Muscle layer of colon (tissue), 2 donors: ENCODE results near the gene ZNF784.

Experiments
- H3K27ac ChIP-seq: one replicate; pipeline ENCODE4 v1.7.0; 2013; ENCODE audit warnings: low read depth, mild to moderate bottlenecking, low read length, moderate library complexity
- H3K27me3 ChIP-seq, 2 donors: one replicate each; pipeline ENCODE4 v1.7.0; 2013; ENCODE audit warnings: low read length in 2 of 2, mild to moderate bottlenecking in 2 of 2; ENCODE audit not compliant: insufficient read depth in 2 of 2, control insufficient read depth in 1 of 2
- H3K36me3 ChIP-seq: one replicate; pipeline ENCODE4 v1.7.0; 2013; ENCODE audit warnings: mild to moderate bottlenecking, low read length; ENCODE audit not compliant: insufficient read depth
- H3K4me1 ChIP-seq: one replicate; pipeline ENCODE4 v1.7.0; 2013; ENCODE audit warnings: mild to moderate bottlenecking, low read length; ENCODE audit not compliant: insufficient read depth
- H3K4me3 ChIP-seq, 2 donors: one replicate each; pipeline ENCODE4 v1.7.0; 2013; ENCODE audit warnings: low read length in 2 of 2, low read depth in 1 of 2, mild to moderate bottlenecking in 1 of 2, moderate library complexity in 1 of 2
- H3K9ac ChIP-seq: one replicate; pipeline ENCODE4 v1.7.0; 2013; ENCODE audit warnings: low read length
- H3K9me3 ChIP-seq: one replicate; pipeline ENCODE4 v1.7.0; 2013; ENCODE audit warnings: mild to moderate bottlenecking, low read length
- donor health status: abdominal sarcoma.
- donor health status: Adenocarcinoma of cecum.

ZNF784 gene, protein sequence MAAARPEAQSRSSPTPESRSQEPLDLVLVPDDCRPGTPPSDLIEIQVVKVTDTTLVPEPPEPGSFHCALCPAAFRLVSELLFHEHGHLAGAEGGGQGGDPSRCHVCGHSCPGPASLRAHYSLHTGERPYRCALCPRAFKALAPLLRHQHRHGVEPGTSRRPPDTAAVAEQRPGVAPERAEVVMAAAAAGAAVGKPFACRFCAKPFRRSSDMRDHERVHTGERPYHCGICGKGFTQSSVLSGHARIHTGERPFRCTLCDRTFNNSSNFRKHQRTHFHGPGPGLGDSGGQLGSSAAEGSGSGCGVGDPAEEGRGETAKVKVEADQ

DNA sequence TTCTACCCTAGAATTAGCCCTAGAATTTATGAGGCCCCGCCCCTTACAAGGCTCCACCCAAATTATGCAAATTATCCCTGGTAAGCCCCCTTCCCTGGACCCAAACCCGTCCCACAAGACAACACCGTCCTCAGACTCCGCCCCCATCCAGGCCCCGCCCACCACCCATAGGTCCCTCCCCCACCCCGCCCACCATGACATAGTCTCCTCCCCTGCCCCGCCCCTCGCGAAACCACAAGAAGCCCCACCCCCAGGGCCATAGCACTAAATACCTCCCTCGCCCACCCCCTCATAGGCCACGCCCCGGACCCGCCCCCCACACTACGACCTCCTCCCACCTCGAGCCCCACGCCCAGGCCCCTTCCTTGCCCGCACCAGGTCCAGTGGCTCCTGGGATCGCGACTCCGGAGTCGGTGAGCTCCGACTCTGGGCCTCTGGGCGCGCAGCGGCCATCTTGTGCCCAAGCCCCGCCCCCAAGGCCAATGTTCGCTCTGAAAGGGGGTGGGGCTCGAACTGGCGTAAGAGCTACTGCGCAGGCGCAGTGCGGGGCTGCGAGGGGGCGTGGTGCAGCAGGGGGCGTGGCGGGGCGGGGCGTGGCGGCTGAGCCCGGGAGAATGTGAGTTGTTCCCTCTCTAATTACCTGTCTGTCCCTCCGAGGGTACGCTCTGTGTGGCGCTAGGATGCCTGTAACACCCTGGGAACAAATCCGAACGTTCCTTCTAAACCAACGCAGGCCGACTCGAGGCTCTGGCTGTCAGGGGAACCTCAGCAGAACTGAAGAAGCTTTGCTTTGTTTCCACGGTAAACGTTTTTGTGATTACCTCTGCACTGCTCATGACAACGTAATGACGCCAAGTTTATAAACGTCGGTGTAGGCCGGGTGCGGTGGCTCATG, at the start of gene ZNF784:
Gene ZNF784, minus strand, starts transcription at position 458 of the 895 bp plus-strand sequence. Its CDS starts 5 bp downstream, at position 453.
- no peak within 1 kb of the TSS for H3K9ac ChIP-seq
- no peaks in the 10 kb centered on the region for H3K9me3 ChIP-seq
- peak within 1 kb of the TSS; percentile 55 for H3K27ac ChIP-seq
- peak within 1 kb of the TSS; percentile 62 to 77 for H3K4me3 ChIP-seq
- no peaks in the 10 kb centered on the region for H3K36me3 ChIP-seq
- H3K27me3 ChIP-seq: no peaks in the 10 kb centered on the region
- peaks cover 7% of the 10 kb centered on the region for H3K4me1 ChIP-seq

DNA sequence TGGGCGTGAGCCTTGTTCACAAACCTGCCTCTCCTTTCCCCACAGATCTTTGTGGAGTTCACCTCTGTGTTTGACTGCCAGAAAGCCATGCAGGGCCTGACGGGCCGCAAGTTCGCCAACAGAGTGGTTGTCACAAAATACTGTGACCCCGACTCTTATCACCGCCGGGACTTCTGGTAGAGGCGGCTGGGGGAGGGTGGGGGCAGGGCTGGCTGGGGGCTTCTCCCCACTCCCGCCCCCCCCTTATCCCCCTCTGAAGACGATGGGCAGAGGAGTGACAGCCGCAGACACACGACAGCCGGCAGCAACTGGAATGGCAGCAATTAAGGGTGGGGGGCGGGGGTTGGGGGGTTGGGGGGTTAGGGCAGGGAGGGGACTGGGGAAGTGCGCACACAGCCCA, 49.5 kb upstream of the ZNF784 start:
- H3K9ac ChIP-seq: no peak overlapping the region
- peaks cover 39% of the 10 kb centered on the region for H3K36me3 ChIP-seq
- no peak overlapping the region for H3K27ac ChIP-seq
- H3K4me3 ChIP-seq: no peak overlapping the region
- H3K4me1 ChIP-seq: peaks cover 28% of the 10 kb centered on the region
- H3K9me3 ChIP-seq: no peaks in the 10 kb centered on the region
- H3K27me3 ChIP-seq: no peaks in the 10 kb centered on the region

DNA sequence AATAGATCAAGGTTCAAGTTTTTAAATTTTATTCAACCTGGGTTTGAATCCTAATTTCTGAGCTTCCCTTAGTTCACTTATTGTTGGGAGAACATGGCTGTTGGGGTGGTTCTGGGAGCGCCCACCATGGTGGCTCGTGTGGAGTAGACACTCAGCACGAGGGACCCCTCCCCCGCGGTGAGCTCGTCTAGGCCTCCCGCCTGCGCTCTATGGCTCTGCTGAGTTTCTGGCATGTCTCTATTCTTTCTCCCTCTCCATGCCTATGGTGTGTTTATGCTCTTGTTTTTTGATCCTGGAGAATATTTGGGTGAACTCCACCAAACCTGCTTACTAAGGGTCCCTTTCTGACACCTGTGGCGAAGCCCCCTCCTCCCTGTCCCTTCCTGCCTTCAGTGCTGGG, 49.1 kb upstream of the ZNF784 start:
- Histone ChIP-seq H3K27me3 (no peaks in the 10 kb centered on the region), H3K9me3 (no peaks in the 10 kb centered on the region), H3K4me3 (no peak overlapping the region), H3K9ac (no peak overlapping the region), H3K27ac (no peak overlapping the region), H3K36me3 (peaks cover 39% of the 10 kb centered on the region), H3K4me1 (peaks cover 28% of the 10 kb centered on the region)

DNA sequence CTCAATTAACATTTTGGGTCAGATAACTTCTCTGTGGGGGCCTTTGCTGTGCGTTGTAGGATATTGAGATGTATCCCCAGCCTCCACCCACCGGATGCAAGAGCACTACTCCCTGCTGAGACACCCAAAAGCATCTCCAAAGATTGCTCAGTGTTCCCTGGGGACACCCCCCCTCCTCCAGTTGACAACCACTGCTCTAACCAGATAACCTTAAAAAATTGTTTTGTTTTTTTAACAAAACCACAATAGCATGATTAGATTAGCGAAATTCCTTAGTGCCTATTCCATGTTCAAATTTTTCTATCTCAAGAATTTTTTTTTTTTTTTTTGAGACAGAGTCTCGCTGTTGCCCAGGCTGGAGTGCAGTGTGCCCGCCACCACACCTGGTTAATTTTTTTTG, 48.1 kb upstream of the ZNF784 start:
- Histone ChIP-seq H3K4me1 (peaks cover 22% of the 10 kb centered on the region), H3K27me3 (no peaks in the 10 kb centered on the region), H3K36me3 (peaks cover 46% of the 10 kb centered on the region)

DNA sequence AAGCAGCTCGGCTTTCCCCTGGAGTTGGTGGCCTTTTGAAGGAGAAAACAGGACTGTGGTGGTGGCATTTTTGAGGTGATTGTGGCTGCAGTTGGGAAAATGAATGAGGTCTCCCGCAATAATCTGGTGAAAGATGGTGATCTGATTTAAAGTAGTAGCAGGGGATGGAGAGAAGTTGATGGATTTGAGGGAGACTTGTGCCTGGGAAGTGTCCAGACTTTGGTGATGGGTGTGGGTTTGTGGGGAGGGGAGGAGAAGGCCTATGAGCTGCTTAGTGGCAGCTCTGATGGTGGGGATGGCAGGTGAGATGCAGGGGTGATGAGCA, 46.6 kb upstream of the ZNF784 start:
- Histone ChIP-seq H3K4me1 (peaks cover 8% of the 10 kb centered on the region), H3K27me3 (no peaks in the 10 kb centered on the region), H3K9ac (no peak overlapping the region), H3K27ac (no peak overlapping the region), H3K4me3 (no peak overlapping the region), H3K9me3 (no peaks in the 10 kb centered on the region), H3K36me3 (peaks cover 55% of the 10 kb centered on the region)

More for the DNA sequence above, 48.1 kb upstream of the ZNF784 start:
- Histone ChIP-seq H3K9ac (no peak overlapping the region), H3K27ac (no peak overlapping the region), H3K9me3 (no peaks in the 10 kb centered on the region), H3K4me3 (no peak overlapping the region)

DNA sequence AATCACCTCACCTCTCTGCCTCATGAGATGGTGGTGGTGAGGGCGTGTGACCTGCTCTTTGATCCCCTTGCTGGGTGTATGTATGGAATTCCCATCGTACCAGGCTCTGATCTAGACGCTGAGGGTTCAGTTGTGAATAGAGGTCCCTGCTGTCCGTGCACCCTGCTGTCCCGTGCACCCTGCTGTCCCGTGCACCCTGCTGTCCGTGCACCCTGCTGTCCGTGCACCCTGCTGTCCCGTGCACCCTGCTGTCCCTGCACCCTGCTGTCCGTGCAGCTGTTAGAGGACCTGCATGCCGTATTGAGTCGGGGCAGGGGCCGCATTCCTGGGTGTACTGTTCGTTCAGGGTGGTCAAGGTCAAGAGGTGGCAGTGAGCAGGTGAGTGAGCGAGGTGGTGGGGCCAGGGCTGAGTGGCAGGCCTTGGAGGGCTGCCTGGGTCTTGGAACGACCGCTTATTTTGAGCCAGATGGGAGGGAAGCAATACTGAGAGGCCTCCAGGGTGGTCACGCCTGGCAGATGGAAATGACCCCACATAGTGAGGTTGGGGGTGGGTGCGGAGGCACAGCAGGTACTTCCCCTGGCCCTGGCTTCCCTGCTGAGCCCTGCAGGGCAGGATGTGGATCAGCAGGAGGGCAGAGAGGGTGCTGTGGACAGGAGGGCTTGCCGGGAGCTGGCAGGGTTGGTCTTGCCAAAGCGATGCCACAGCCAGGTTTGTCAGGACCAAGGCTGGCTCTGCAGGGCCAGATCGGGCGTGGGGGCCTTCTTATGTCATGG, 46.1 kb upstream of the ZNF784 start:
- no peak overlapping the region for H3K27ac ChIP-seq
- H3K4me3 ChIP-seq: no peak overlapping the region
- no peaks in the 10 kb centered on the region for H3K27me3 ChIP-seq
- H3K9me3 ChIP-seq: no peaks in the 10 kb centered on the region
- H3K9ac ChIP-seq: no peak overlapping the region
- H3K4me1 ChIP-seq: peaks cover 3% of the 10 kb centered on the region
- H3K36me3 ChIP-seq: peaks cover 61% of the 10 kb centered on the region

DNA sequence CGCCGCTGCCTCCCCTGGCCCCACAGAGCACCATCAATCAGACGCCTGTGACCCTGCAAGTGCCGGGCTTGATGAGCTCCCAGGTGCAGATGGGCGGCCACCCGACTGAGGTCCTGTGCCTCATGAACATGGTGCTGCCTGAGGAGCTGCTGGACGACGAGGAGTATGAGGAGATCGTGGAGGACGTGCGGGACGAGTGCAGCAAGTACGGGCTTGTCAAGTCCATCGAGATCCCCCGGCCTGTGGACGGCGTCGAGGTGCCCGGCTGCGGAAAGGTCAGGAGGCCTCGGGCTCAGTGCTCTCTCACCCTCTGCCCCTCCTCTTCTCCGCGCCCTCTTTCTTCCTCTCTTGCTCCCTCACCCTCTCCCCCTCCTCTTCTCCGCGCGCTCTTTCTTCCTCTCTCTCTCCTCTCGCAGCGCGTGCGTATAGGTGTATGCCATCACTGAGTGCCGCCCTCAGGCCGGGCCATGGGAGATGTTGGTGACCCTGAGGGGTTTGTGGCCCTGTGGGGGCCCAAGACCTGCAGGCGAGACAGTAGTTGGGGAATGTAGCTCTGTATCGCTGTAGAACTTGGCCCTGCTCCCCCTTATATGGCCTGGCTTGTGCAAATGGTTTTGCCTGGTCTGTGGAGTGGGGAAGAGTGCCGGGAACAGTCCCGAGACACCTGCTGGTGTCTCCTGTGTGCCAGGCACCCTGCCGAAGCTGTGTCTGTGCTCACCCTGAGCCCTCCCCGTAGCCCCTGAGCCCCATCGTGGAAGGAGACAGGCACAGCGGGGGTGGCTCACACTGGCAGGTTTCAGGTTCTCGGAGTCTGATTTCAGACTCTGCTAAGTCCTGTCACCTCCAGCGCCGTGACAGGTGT, 45.3 kb upstream of the ZNF784 start:
- Histone ChIP-seq H3K4me1 (peaks cover 3% of the 10 kb centered on the region), H3K9ac (no peak overlapping the region)

DNA sequence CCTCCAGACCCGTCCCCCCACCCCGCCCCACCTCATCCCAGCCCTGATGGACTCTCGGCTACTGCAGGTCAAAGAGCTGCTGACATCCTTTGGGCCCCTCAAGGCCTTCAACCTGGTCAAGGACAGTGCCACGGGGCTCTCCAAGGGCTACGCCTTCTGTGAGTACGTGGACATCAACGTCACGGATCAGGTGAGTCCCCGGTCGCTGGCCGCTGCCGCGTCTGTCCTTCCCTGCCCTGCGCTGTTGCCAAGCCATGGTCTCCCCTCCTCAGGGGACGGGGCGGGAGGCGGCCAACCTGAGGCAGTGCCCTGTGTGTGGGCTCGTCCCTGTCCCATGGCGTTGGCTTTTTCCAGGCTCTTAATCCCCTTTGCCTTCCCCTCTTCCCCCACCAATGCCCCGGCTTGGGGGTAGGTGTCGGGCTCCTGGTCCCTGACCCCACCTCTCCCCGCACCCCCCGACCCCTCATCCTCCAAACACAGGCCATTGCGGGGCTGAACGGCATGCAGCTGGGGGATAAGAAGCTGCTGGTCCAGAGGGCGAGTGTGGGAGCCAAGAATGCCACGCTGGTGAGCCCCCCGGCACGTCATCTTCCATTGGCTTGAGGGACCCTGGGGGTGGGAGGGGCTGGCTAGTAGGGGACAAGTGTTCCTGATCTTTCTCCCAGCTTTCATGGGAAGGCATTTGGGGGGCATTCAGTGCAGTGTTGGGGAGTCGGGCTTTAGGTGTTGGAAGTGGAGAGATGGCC, 44.4 kb upstream of the ZNF784 start:
- H3K4me1 ChIP-seq: no peaks in the 10 kb centered on the region
- H3K27me3 ChIP-seq: no peaks in the 10 kb centered on the region
- H3K9ac ChIP-seq: no peak overlapping the region
- H3K27ac ChIP-seq: no peak overlapping the region
- H3K9me3 ChIP-seq: no peaks in the 10 kb centered on the region
- peaks cover 73% of the 10 kb centered on the region for H3K36me3 ChIP-seq
- H3K4me3 ChIP-seq: no peak overlapping the region

More for the DNA sequence above, 45.3 kb upstream of the ZNF784 start:
- Histone ChIP-seq H3K4me3 (no peak overlapping the region), H3K27me3 (no peaks in the 10 kb centered on the region), H3K9me3 (no peaks in the 10 kb centered on the region), H3K27ac (no peak overlapping the region), H3K36me3 (peaks cover 64% of the 10 kb centered on the region)

DNA sequence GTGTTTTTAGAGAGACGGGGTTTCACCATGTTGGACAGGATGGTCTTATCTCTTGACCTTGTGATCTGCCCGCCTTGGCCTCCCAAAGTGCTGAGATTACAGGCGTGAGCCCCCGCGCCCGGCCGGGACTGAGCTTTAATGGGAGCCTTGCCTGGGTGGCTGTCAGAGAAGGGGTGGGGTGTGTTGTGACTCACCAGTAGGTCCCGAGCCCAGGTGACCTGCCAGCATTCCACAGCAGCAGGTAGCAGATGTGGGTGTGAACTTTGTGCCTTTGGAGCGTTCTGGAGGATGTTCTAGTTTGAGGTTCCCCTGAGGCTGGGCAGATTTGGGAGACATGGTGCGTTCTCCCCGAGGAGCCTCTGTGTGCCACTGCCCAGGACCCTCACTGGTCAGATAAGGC, 43.6 kb upstream of the ZNF784 start:
- no peaks in the 10 kb centered on the region for H3K4me1 ChIP-seq
- H3K27me3 ChIP-seq: no peaks in the 10 kb centered on the region
- no peaks in the 10 kb centered on the region for H3K9me3 ChIP-seq
- H3K4me3 ChIP-seq: no peak overlapping the region
- H3K9ac ChIP-seq: no peak overlapping the region
- no peak overlapping the region for H3K27ac ChIP-seq
- peaks cover 81% of the 10 kb centered on the region for H3K36me3 ChIP-seq

DNA sequence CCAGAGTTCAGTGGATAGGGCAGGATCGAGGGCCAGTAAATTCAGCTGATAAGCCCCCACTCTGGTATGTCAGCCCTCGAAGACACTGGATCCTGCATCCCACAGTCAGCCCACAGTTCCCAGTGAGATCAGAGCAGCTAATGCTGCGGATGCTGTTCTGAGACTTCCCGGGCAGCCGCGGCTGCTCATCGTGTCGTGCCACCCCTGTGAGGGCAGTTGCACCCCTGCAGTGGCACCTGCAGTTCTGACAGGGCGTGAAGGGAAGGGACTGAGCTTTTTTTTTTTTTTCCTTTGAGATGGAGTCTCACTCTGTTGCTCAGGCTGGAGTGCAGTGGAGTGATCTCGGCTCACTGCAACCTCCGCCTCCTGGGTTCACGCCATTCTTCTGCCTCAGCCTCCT, 43.1 kb upstream of the ZNF784 start:
- no peak overlapping the region for H3K9ac ChIP-seq
- H3K36me3 ChIP-seq: peaks cover 84% of the 10 kb centered on the region
- H3K4me3 ChIP-seq: no peak overlapping the region
- H3K4me1 ChIP-seq: no peaks in the 10 kb centered on the region
- no peak overlapping the region for H3K27ac ChIP-seq
- H3K27me3 ChIP-seq: no peaks in the 10 kb centered on the region
- no peaks in the 10 kb centered on the region for H3K9me3 ChIP-seq
